Posterior cingulate gyrus (tissue), 11 donors: ENCODE results near the gene AKR1C3.
A peak's percentile ranks its signal among the peaks of the same experiment; 100 is the strongest.
"Not testable (repeated sequence)": the region's sequence is repeated elsewhere in the genome, so short reads cannot be mapped to it uniquely, and the experiment has no call there.

Source experiments
- DNase-seq, 10 donors: peaks; one replicate each; pipeline versions ENCODE4 v3.0.0 to v3.0.0-alpha.2; 2020 to 2021; ENCODE audit warnings: mixed read lengths in 3 of 10
- intact Hi-C: fragments of 100-400 bp; cut with DNase I; formaldehyde crosslinking; loops from one replicate; pipeline ENCODE4 v1.15.1; 2023

AKR1C3 gene

GRCh38 chr10:5094265-5095205, at the start of gene AKR1C3:
TSS of gene AKR1C3 (plus strand) at chr10:5094414. CDS start at chr10:5094445, 31 bp downstream.
- no peak for DNase-seq
- intact Hi-C loops = loop anchor here (1.0 kb wide), 1 partner anchor 245 kb away; no protein-coding TSS in a partner anchor

- no peak for DNase-seq
- intact Hi-C loops = no loop called here
These were observed 49.1 kb upstream of the AKR1C3 start for GRCh38 chr10:5045095-5045494.

- intact Hi-C loops = no loop called here
- no peak for DNase-seq
These were observed 47.8 kb upstream of the AKR1C3 start for GRCh38 chr10:5046410-5046809.

- intact Hi-C loops, DNase-seq: not testable (repeated sequence)
These were observed 47.2 kb upstream of the AKR1C3 start for GRCh38 chr10:5047055-5047454.

GRCh38 chr10:5047912-5048628, 46.1 kb upstream of the AKR1C3 start:
- intact Hi-C loops = no loop called here

GRCh38 chr10:5052951-5053500, 41.2 kb upstream of the AKR1C3 start:
- intact Hi-C loops = not testable (repeated sequence)
- peak in 1 of 10 donors; percentile 78 for DNase-seq

More at GRCh38 chr10:5047912-5048628, 46.1 kb upstream of the AKR1C3 start:
- no peak for DNase-seq

- intact Hi-C loops = not testable (repeated sequence)
These were observed 39.4 kb upstream of the AKR1C3 start for GRCh38 chr10:5054831-5055230.

GRCh38 chr10:5059267-5059666, 34.9 kb upstream of the AKR1C3 start:
- intact Hi-C loops = not testable (repeated sequence)

More at GRCh38 chr10:5054831-5055230, 39.4 kb upstream of the AKR1C3 start:
- DNase-seq = not testable (repeated sequence)

GRCh38 chr10:5060791-5061190, 33.4 kb upstream of the AKR1C3 start:
- intact Hi-C loops = not testable (repeated sequence)
- peak in 1 of 10 donors; percentile 63 for DNase-seq

More at GRCh38 chr10:5059267-5059666, 34.9 kb upstream of the AKR1C3 start:
- not testable (repeated sequence) for DNase-seq

GRCh38 chr10:5064656-5065055, 29.6 kb upstream of the AKR1C3 start:
- intact Hi-C loops = no loop called here
- DNase-seq = no peak

GRCh38 chr10:5068274-5068984, 25.8 kb upstream of the AKR1C3 start:
- no peak for DNase-seq
- intact Hi-C loops = no loop called here

- intact Hi-C loops = no loop called here
- no peak for DNase-seq
These were observed 23.4 kb upstream of the AKR1C3 start for GRCh38 chr10:5070648-5071410.

GRCh38 chr10:5071411-5072198, 22.6 kb upstream of the AKR1C3 start:
- intact Hi-C loops = no loop called here
- DNase-seq = peak in 2 of 10 donors; percentile 11 to 12

- intact Hi-C loops = no loop called here
These were observed 20.6 kb upstream of the AKR1C3 start for GRCh38 chr10:5073659-5074058.

GRCh38 chr10:5076615-5077014, 17.6 kb upstream of the AKR1C3 start:
- intact Hi-C loops = no loop called here
- DNase-seq = no peak

More at GRCh38 chr10:5073659-5074058, 20.6 kb upstream of the AKR1C3 start:
- DNase-seq = no peak

GRCh38 chr10:5078547-5079180, 15.6 kb upstream of the AKR1C3 start:
- intact Hi-C loops = no loop called here
- no peak for DNase-seq

- intact Hi-C loops = no loop called here
- DNase-seq = no peak
These were observed 14.8 kb upstream of the AKR1C3 start for GRCh38 chr10:5079306-5079830.

- no peak for DNase-seq
- intact Hi-C loops = no loop called here
These were observed 14.4 kb upstream of the AKR1C3 start for GRCh38 chr10:5079836-5080235.
